IMR-90 (cell line): ENCODE measurements around the gene NLE1. TPM values are rescaled to one million over a fixed set of nuclear protein-coding genes. Genes with fewer than 3 reads are reported as not detected.

ENCODE experiments used
- ATAC-seq: fragments of 200-7000 bp; cut with Tn5 transposase; 2 replicates; pipeline ENCODE4 v1.9.1; 2020; ENCODE audit warnings: low read depth, mild to moderate bottlenecking, moderate library complexity
- BruUV-seq: library from RNA; stranded (reverse); fragments of 400-500 nt; replicated peaks from 2 replicates; lab custom pipeline; 2021; lab: Mats Ljungman, UMichigan
- CTCF ChIA-PET: fragments of 300-600 bp; formaldehyde crosslinking; extraction: SDS; loops from one replicate; lab custom pipeline; 2021; ENCODE audit warnings: antibody characterized with exemption; lab: Yijun Ruan, JAX
- POLR2A ChIA-PET: fragments of 300-600 bp; sonication (Branson Sonifier 250); formaldehyde crosslinking; loops from one replicate; lab custom pipeline; 2022; ENCODE audit warnings: antibody characterized with exemption; ENCODE audit not compliant: unreplicated experiment; lab: Charles Lee
- DNase-seq: peaks from one replicate; pipeline ENCODE4 v3.0.0; 2013
- H2AFZ ChIP-seq: replicated peaks from 2 replicates; pipeline ENCODE3; 2013; ENCODE audit warnings: low read length, mild to moderate bottlenecking; ENCODE audit not compliant: poor library complexity
- H2AK5ac ChIP-seq: 2 replicates; pipeline ENCODE4 v1.6.1; 2013; ENCODE audit warnings: low read depth, low read length, inconsistent platforms
- H2AK9ac ChIP-seq: replicated peaks from 2 replicates; pipeline ENCODE3; 2013; ENCODE audit warnings: mild to moderate bottlenecking, low read depth, low read length, moderate library complexity; ENCODE audit not compliant: poor library complexity
- H2BK120ac ChIP-seq: 2 replicates; pipeline ENCODE4 v1.6.1; 2013; ENCODE audit warnings: low read depth, low read length, inconsistent platforms
- H2BK15ac ChIP-seq: 3 replicates; pipeline ENCODE4 v1.6.1; 2013; ENCODE audit warnings: low read depth, low read length, inconsistent platforms
- H2BK20ac ChIP-seq: 2 replicates; pipeline ENCODE4 v1.6.1; 2013; ENCODE audit warnings: low read depth, mild to moderate bottlenecking, inconsistent platforms, low read length, moderate library complexity
- H2BK5ac ChIP-seq: 2 replicates; pipeline ENCODE4 v1.6.1; 2013; ENCODE audit warnings: mild to moderate bottlenecking, low read depth, low read length, inconsistent platforms; ENCODE audit not compliant: poor library complexity, severe bottlenecking
- H3K14ac ChIP-seq: replicated peaks from 2 replicates; pipeline ENCODE4 v1.6.1; 2013; ENCODE audit warnings: low read depth, low read length, inconsistent platforms
- H3K18ac ChIP-seq: 2 replicates; pipeline ENCODE4 v1.6.1; 2013; ENCODE audit warnings: low read depth, low read length, control low read depth
- H3K23ac ChIP-seq: 2 replicates; pipeline ENCODE4 v1.6.1; 2013; ENCODE audit warnings: low read depth, low read length, inconsistent platforms
- H3K27ac ChIP-seq: 2 replicates; pipeline ENCODE4 v1.5.1; 2013; ENCODE audit warnings: mild to moderate bottlenecking, control low read depth, low read length; ENCODE audit not compliant: insufficient read depth
- H3K27me3 ChIP-seq: 2 replicates; pipeline ENCODE4 v1.6.1; 2013; ENCODE audit warnings: low read length; ENCODE audit not compliant: control insufficient read depth, insufficient read depth
- H3K36me3 ChIP-seq: 2 replicates; pipeline ENCODE4 v1.6.1; 2013; ENCODE audit warnings: low read length, mixed read lengths; ENCODE audit not compliant: control insufficient read depth, insufficient read depth
- H3K4ac ChIP-seq: 2 replicates; pipeline ENCODE4 v1.6.1; 2013; ENCODE audit warnings: low read depth, low read length, inconsistent platforms
- H3K4me1 ChIP-seq: 2 replicates; pipeline ENCODE4 v1.6.1; 2013; ENCODE audit warnings: low read length, mixed read lengths; ENCODE audit not compliant: control insufficient read depth, insufficient read depth
- H3K4me2 ChIP-seq: 2 replicates; pipeline ENCODE4 v1.6.1; 2013; ENCODE audit warnings: low read depth, mild to moderate bottlenecking, control low read depth, low read length, moderate library complexity
- H3K4me3 ChIP-seq: 2 replicates; pipeline ENCODE4 v1.5.1; 2013; ENCODE audit warnings: low read depth, mild to moderate bottlenecking, control low read depth, low read length, moderate library complexity; ENCODE audit not compliant: insufficient read depth
- H3K56ac ChIP-seq: 2 replicates; pipeline ENCODE4 v1.6.1; 2013; ENCODE audit warnings: low read length, inconsistent platforms; ENCODE audit not compliant: insufficient read depth; ENCODE audit errors: extremely low read depth
- H3K79me1 ChIP-seq, 2 experiments: 2 replicates each; pipeline ENCODE4 v1.6.1; 2013; ENCODE audit warnings: low read length in 2 of 2, inconsistent platforms in 1 of 2, low read depth in 1 of 2
- H3K9ac ChIP-seq: 2 replicates; pipeline ENCODE4 v1.6.1; 2013; ENCODE audit warnings: low read depth, low read length, control low read depth
- H3K9me1 ChIP-seq: 2 replicates; pipeline ENCODE4 v1.6.1; 2013; ENCODE audit warnings: low read length, inconsistent platforms; ENCODE audit not compliant: insufficient read depth
- H3K9me3 ChIP-seq: 2 replicates; pipeline ENCODE4 v1.6.1; 2013; ENCODE audit warnings: low read length; ENCODE audit not compliant: control insufficient read depth, insufficient read depth
- H4K20me1 ChIP-seq: 2 replicates; pipeline ENCODE4 v1.6.1; 2013; ENCODE audit warnings: low read length, inconsistent platforms; ENCODE audit not compliant: insufficient read depth
- H4K5ac ChIP-seq: 2 replicates; pipeline ENCODE4 v1.6.1; 2013; ENCODE audit warnings: mild to moderate bottlenecking, low read depth, low read length, control low read depth
- H4K8ac ChIP-seq, 2 experiments: 2 replicates each; pipeline ENCODE4 v1.6.1; 2013; ENCODE audit warnings: low read depth in 2 of 2, low read length in 2 of 2, control low read depth in 1 of 2, inconsistent platforms in 1 of 2
- H4K91ac ChIP-seq: 2 replicates; pipeline ENCODE4 v1.6.1; 2013; ENCODE audit warnings: low read depth, low read length, inconsistent platforms; ENCODE audit not compliant: insufficient read depth
- CEBPB ChIP-seq: IDR thresholded peaks from 2 replicates; pipeline ENCODE4 v1.6.1; 2012; ENCODE audit warnings: low read depth, low read length, improper control_type of control experiment
- CHD1 ChIP-seq: IDR thresholded peaks from 2 replicates; pipeline ENCODE4 v1.6.1; 2012; ENCODE audit warnings: low read depth, low read length, improper control_type of control experiment
- NFE2L2 ChIP-seq: fragments of 150-350 bp; IDR thresholded peaks from 2 replicates; pipeline ENCODE4 v1.6.1; 2016; ENCODE audit warnings: low read depth, mild to moderate bottlenecking, low read length
- RAD21 ChIP-seq: IDR thresholded peaks from 2 replicates; pipeline ENCODE4 v1.6.1; 2012; ENCODE audit warnings: low read length, improper control_type of control experiment
- RCOR1 ChIP-seq: IDR thresholded peaks from 2 replicates; pipeline ENCODE4 v1.6.1; 2012; ENCODE audit warnings: mild to moderate bottlenecking, low read length, improper control_type of control experiment; ENCODE audit not compliant: insufficient replicate concordance
- WGBS, 2 experiments: methylation state at CpG; one replicate each; pipeline versions ENCODE4 v1.1.5 to v1.1.7; 2013; ENCODE audit warnings: missing lambda C conversion rate in 2 of 2; ENCODE audit not compliant: insufficient read length in 1 of 2; ENCODE audit errors: extremely low coverage in 2 of 2; 5-methylcytosine and 5-hydroxymethylcytosine counted together
- dilution Hi-C: fragments of 300-500 bp; cut with HindIII; formaldehyde crosslinking; loops from one replicate; pipeline ENCODE4 v1.14.3; 2018; ENCODE audit warnings: low sequenced_read_pairs; ENCODE audit not compliant: unreplicated experiment
- in situ Hi-C: fragments of 300-500 bp; cut with MboI; formaldehyde crosslinking; loops from 3 replicates; pipeline ENCODE4 v1.14.3; 2019; ENCODE audit warnings: low sequenced_read_pairs, inconsistent platforms, mixed read lengths
- intact Hi-C: fragments of 100-400 bp; cut with micrococcal nuclease; formaldehyde crosslinking; loops from 2 replicates; pipeline ENCODE4 v1.10.0; 2022
- polyA plus RNA-seq, 3 experiments: library from polyadenylated mRNA; depleted of rRNA; stranded (reverse); fragments of >200 nt; gene quantifications; 2 replicates each; pipeline ENCODE4 v1.2.3, GENCODE V29; 2012; ENCODE audit warnings: low replicate concordance in 1 of 3
- total RNA-seq: library from RNA; depleted of rRNA; stranded (reverse); fragments of >200 nt; gene quantifications from 2 replicates; pipeline ENCODE4 v1.2.3, GENCODE V29; 2012
- TF ChIP-seq, protein P1 (sequence below): conservative IDR thresholded peaks from 2 replicates; pipeline ENCODE4 v1.5.1; 2012; ENCODE audit warnings: mild to moderate bottlenecking, low read depth, low read length, improper control_type of control experiment

Gene NLE1
- total and polyA plus RNA-seq, 2 of the 4 experiments (the other 2 are of a cell fraction), result 18.6 to 23.7 TPM

DNA sequence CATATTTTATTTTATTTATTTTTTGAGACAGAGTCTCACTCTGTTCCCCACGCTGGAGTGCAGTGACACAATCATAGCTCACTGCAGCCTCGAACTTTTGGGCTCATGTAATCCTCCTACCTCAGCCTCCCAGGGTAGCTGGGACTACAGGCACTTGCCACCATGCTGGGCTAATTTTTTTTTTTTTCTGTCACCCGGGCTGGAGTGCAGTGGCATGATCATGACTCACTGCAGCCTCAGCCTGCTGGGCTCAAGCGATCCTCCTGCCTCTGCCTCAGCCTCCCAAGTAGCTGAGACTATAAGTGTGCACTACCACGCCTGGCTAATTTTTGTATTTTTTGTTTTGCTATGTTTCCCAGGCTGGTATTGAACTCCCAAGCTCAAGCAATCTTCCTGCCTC lies 22.6 kb upstream of the NLE1 start:
- POLR2A ChIA-PET, result no interaction called here
- ATAC-seq (no peak), DNase-seq (no peak)
- Histone ChIP-seq H4K5ac (no peak overlapping the region), H2AK9ac (no peak overlapping the region), H2BK5ac (no peak overlapping the region), H3K4me1 (peaks cover 4% of the 10 kb centered on the region; the same call in 1 of the 2 replicates), H3K27me3 (peaks cover 23% of the 10 kb centered on the region), H4K20me1 (no peaks in the 10 kb centered on the region), H3K18ac (no peak overlapping the region), H4K91ac (no peak overlapping the region), H3K79me1 (no peaks in the 10 kb centered on the region), H3K9me3 (no peaks in the 10 kb centered on the region), H3K9me1 (0 out of 2 replicates have a peak, but pooled peaks cover 5% of the 10 kb centered on the region), H2AK5ac (no peak overlapping the region), H3K4me2 (no peak overlapping the region), H3K23ac (no peak overlapping the region), H2BK15ac (no peak overlapping the region), H3K4me3 (no peak overlapping the region), H3K36me3 (no peaks in the 10 kb centered on the region), H3K9ac (no peak overlapping the region), H2BK20ac (no peak overlapping the region), H2BK120ac (no peak overlapping the region), H3K14ac (no peak overlapping the region), H4K8ac (no peak overlapping the region), H3K56ac (no peak overlapping the region), H3K4ac (no peak overlapping the region), H3K27ac (no peak overlapping the region), H2AFZ (no peak overlapping the region)
- BruUV-seq, result no TSS peak
- dilution Hi-C loops (no loop called here), in situ Hi-C loops (loop anchor here (5.0 kb wide), 1 partner anchor 373 kb away; the partner anchor contains the start of gene SLFN12L), intact Hi-C loops (no loop called here)
- CTCF ChIA-PET, result no interaction called here
- TF ChIP-seq RCOR1 (no peak), CEBPB (no peak), NFE2L2 (no peak), RAD21 (no peak), CHD1 (no peak)
- TF ChIP-seq, protein P1, sequence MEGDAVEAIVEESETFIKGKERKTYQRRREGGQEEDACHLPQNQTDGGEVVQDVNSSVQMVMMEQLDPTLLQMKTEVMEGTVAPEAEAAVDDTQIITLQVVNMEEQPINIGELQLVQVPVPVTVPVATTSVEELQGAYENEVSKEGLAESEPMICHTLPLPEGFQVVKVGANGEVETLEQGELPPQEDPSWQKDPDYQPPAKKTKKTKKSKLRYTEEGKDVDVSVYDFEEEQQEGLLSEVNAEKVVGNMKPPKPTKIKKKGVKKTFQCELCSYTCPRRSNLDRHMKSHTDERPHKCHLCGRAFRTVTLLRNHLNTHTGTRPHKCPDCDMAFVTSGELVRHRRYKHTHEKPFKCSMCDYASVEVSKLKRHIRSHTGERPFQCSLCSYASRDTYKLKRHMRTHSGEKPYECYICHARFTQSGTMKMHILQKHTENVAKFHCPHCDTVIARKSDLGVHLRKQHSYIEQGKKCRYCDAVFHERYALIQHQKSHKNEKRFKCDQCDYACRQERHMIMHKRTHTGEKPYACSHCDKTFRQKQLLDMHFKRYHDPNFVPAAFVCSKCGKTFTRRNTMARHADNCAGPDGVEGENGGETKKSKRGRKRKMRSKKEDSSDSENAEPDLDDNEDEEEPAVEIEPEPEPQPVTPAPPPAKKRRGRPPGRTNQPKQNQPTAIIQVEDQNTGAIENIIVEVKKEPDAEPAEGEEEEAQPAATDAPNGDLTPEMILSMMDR, result no peak
- 50% methylated on average over 1 of the region's 5 CpGs; no CpG with 5 or more reads in 1 of the 2 experiments for WGBS, 2 experiments
